Left ventricle myocardium inferior (tissue), 1 donor: ENCODE data around the gene ROBO3. TPM values are rescaled to one million over a fixed set of nuclear protein-coding genes. Genes with fewer than 3 reads are reported as not detected.

Experiments
- DNase-seq: peaks from one replicate; pipeline ENCODE4 v3.0.0-alpha.2; 2020
- H3K27ac ChIP-seq: fragments of 200-600 bp; replicated peaks from 2 replicates; pipeline ENCODE4 v1.8.0; 2021
- H3K27me3 ChIP-seq: fragments of 200-600 bp; 2 replicates; pipeline ENCODE4 v1.8.0; 2021; ENCODE audit warnings: low read depth
- H3K36me3 ChIP-seq: fragments of 200-600 bp; 2 replicates; pipeline ENCODE4 v1.8.0; 2021
- H3K4me1 ChIP-seq: fragments of 200-600 bp; 2 replicates; pipeline ENCODE4 v1.8.0; 2021
- H3K4me3 ChIP-seq: fragments of 200-600 bp; 2 replicates; pipeline ENCODE4 v1.8.0; 2021; ENCODE audit warnings: mild to moderate bottlenecking, moderate library complexity
- H3K9me3 ChIP-seq: fragments of 200-600 bp; replicated peaks from 2 replicates; pipeline ENCODE4 v1.8.0; 2021
- intact Hi-C: fragments of 100-400 bp; cut with micrococcal nuclease; formaldehyde crosslinking; loops from one replicate; pipeline ENCODE4 v1.11.0; 2022
- total RNA-seq: library from RNA; stranded (reverse); fragmentation: NEBNext Ultra II Directional; extraction: Animal tissue kit (Norgen Biotek cat#: 25700); gene quantifications from one replicate; pipeline ENCODE4 v1.2.1, GENCODE V29; 2021
- TF ChIP-seq, protein P1 (sequence below): fragments of 200-600 bp; IDR thresholded peaks from 2 replicates; pipeline ENCODE4 v1.8.0; 2021; ENCODE audit warnings: antibody characterized with exemption, mild to moderate bottlenecking, borderline replicate concordance
- donor health status: DM: no; HTN: yes; CAD: no; lungs with severe emphysema.

Gene ROBO3
- total RNA-seq, 1 donor from 2014 or later: 3.9 TPM

DNA sequence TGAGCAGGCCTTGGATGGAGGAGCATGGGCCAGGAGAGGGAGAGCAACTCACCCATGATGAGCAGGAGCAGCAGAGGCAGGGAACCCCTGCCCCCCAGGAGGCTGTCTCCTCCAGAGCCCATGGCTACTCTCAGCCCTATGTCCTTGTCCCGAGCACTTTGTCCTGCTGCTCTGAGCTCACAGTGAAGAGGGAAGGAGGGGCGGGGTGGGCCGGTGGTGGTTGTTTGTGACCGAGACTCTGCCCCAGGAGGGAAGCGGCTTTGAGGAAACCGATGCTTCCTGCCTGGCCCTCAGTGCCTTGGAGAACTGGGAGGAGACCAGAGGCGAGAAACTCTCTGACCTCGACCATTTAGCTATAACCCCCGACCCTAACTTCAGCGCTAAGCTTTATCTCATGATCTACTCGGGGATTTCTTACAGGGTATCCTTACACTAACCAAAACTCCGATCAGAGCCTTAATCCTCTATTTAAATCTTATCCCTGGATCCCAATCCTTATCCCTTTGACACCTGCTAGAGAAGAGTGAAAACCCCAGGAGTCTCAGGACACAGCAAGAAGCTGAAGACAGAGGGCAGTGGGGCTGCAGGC is 32.5 kb downstream of the ROBO3 start, which contains the start of gene ROBO4:
Gene ROBO4 (minus strand): TSS at position 192 of the 589 bp plus-strand sequence. CDS start 70 bp downstream, at position 122.
- Histone ChIP-seq H3K4me3 (peak within 1 kb of the TSS; percentile 69), H3K27me3 (peaks cover 18% of the 10 kb centered on the region), H3K4me1 (peaks cover 89% of the 10 kb centered on the region), H3K36me3 (no peaks in the 10 kb centered on the region), H3K9me3 (no peaks in the 10 kb centered on the region), H3K27ac (peak within 1 kb of the TSS; percentile 89)
- intact Hi-C loops: no loop called here
- TF ChIP-seq, protein P1, sequence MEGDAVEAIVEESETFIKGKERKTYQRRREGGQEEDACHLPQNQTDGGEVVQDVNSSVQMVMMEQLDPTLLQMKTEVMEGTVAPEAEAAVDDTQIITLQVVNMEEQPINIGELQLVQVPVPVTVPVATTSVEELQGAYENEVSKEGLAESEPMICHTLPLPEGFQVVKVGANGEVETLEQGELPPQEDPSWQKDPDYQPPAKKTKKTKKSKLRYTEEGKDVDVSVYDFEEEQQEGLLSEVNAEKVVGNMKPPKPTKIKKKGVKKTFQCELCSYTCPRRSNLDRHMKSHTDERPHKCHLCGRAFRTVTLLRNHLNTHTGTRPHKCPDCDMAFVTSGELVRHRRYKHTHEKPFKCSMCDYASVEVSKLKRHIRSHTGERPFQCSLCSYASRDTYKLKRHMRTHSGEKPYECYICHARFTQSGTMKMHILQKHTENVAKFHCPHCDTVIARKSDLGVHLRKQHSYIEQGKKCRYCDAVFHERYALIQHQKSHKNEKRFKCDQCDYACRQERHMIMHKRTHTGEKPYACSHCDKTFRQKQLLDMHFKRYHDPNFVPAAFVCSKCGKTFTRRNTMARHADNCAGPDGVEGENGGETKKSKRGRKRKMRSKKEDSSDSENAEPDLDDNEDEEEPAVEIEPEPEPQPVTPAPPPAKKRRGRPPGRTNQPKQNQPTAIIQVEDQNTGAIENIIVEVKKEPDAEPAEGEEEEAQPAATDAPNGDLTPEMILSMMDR: no peak
- peak; percentile 74 for DNase-seq

DNA sequence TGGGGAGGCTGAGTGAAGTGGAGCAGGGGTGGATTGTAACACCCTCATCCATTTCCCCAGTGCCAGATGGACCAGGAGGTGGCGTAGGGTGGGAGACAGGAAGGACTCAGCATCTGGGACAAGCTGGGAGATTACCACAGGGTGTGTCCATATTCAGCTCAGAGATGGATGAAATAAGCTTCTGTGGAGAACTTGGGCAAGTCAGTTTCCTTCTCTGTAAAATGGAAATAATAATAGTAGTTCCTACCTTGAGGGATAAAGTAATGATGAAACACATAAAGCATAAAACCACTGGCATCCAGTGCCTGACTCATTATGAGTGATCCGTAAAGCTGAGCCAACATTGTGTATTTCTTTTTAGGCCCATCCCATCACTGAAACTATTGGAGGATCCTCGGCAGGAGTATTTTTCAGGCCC is 33.0 kb downstream of the ROBO3 start:
- Histone ChIP-seq H3K27me3 (peaks cover 18% of the 10 kb centered on the region), H3K4me3 (peak overlapping the region; percentile 69), H3K36me3 (no peaks in the 10 kb centered on the region), H3K9me3 (no peaks in the 10 kb centered on the region), H3K4me1 (peaks cover 84% of the 10 kb centered on the region), H3K27ac (peak overlapping the region; percentile 89)
- TF ChIP-seq, protein P1: peak; percentile 19
- no peak for DNase-seq
- intact Hi-C loops: no loop called here

- intact Hi-C loops: no loop called here
- no peaks in the 10 kb centered on the region for H3K36me3 ChIP-seq
- peaks cover 18% of the 10 kb centered on the region for H3K27me3 ChIP-seq
- peak overlapping the region; percentile 89 for H3K27ac ChIP-seq
- DNase-seq: no peak
- H3K9me3 ChIP-seq: no peaks in the 10 kb centered on the region
- peaks cover 79% of the 10 kb centered on the region for H3K4me1 ChIP-seq
- TF ChIP-seq, protein P1: no peak
- peak overlapping the region; percentile 69 for H3K4me3 ChIP-seq
Observed at GRCh38 chr11:124898711-124899110, 33.5 kb downstream of the ROBO3 start.

GRCh38 chr11:124899383-124900145 is 34.3 kb downstream of the ROBO3 start:
- H3K36me3 ChIP-seq: no peaks in the 10 kb centered on the region
- intact Hi-C loops: no loop called here
- H3K27me3 ChIP-seq: peaks cover 18% of the 10 kb centered on the region
- H3K9me3 ChIP-seq: no peaks in the 10 kb centered on the region
- H3K27ac ChIP-seq: peak overlapping the region; percentile 89
- DNase-seq: no peak
- peaks cover 71% of the 10 kb centered on the region for H3K4me1 ChIP-seq
- TF ChIP-seq, protein P1: no peak
- H3K4me3 ChIP-seq: no peak overlapping the region

GRCh38 chr11:124900464-124900863 is 35.2 kb downstream of the ROBO3 start:
- Histone ChIP-seq H3K27ac (peak overlapping the region; percentile 89), H3K9me3 (no peaks in the 10 kb centered on the region), H3K27me3 (peaks cover 18% of the 10 kb centered on the region), H3K4me3 (no peak overlapping the region), H3K4me1 (peaks cover 62% of the 10 kb centered on the region), H3K36me3 (no peaks in the 10 kb centered on the region)
- TF ChIP-seq, protein P1: no peak
- no peak for DNase-seq
- intact Hi-C loops: no loop called here
